ELF-1 (cell line): Measurements from ENCODE around the gene TNS1.

ENCODE experiments used
- DNase-seq: peaks from one replicate; pipeline ENCODE4 v3.0.0-alpha.2; 2016; ENCODE audit warnings: low read depth, low spot score

Gene TNS1

DNA sequence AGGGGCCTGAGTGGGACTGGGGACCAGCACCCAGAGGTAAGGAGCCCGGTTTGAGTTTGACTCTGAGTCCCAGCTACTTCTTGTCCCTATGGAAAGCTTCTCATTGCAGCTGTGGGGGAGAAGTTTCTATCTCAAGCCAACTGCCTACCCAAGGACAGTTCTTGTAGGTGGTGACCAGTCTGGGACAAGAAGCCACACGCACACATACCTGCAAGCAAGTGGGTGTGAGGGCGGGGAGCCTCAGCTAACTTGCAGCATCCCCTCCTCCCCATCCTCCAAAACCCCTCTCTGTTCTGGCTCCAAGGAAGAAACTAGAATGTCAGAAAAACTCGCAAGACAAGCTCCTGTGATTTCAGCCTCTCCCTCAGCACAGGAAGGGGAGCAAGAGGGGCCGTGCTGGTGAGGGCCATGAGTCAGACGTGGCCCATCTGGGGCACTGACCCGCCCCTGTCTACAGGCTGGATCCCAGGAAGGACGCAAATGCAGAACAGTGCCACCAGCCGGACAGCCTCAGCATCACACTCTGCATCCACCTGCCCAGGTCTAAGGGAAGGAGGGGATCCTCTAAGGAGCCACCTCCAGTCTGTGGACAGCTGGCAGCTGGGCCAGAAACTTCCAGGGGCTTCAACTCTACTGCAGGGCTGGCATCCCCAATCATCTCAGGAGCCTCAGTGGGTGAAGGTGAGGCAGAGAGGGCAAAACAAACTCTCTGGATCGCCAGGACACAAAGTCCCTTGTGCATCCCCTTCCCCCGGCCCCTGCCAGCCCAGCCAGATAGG is 103.4 kb downstream of the TNS1 start:
- DNase-seq, result peak; percentile 89

- DNase-seq, result no peak
These were observed 104.7 kb downstream of the TNS1 start for GRCh38 chr2:217897816-217898806.

- DNase-seq, result no peak
These were observed 105.6 kb downstream of the TNS1 start for GRCh38 chr2:217897091-217897715.

- no peak for DNase-seq
These were observed 107.6 kb downstream of the TNS1 start for GRCh38 chr2:217895070-217895635.

GRCh38 chr2:217893440-217893839 is 109.4 kb downstream of the TNS1 start:
- no peak for DNase-seq

DNA sequence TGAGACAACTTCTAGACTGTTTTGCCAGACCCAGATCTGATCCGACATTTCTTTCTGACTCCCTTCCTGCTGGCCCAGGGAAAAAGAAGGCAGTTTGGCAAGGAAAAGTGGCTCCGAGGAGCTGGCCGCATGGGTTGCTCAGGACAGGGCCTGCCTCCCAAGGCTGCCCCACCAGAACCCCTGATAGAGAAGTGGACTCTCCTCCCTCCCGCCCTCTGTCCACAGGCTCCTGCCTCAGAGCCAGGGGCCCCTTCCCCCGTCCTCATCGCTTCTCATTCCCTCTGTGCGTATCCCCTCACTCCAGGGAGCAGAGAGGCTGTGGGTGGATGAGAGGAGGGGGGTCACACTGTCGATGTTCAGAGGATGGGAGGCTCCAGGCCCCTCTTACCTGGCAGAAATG is 110.2 kb downstream of the TNS1 start:
- DNase-seq, result no peak

DNA sequence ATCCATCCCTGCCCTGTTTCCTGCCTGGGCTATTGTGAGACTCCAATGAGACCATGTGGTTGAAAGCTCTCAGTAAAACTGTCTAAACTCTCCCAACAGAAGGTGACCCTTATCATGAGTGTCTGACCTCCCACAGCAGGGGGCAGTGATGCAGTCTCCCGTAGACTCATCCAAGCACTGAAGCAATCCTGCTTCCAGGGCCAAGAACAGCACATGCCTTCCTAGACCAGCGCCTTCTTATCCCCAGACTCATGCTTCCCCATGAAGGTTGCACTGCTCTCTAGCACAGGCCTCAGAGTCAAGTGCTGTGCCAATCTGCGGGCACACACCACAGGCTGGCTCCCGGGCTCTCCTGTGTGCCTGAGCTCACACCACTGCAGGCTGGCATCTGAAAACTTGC is 112.3 kb downstream of the TNS1 start:
- no peak for DNase-seq

DNA sequence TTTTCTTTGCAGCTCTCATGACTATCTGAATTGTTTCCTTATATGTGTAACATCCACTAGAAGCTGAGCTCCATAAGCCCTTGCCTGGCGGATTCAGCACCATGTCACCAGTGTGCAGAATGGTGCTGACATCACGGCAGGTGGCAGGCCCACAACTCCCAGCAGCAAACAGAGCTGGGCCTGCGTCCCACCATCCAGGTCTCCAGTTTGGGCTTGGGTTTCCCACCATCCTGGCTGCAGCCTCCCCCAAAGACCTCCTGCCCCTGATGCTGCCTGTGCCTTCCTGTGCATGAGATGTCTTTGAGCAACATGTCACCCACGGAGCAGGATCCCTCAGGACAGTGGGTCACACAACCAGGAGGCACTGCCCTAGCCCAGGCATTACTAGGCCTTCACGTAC is 113.1 kb downstream of the TNS1 start:
- DNase-seq, result no peak

DNA sequence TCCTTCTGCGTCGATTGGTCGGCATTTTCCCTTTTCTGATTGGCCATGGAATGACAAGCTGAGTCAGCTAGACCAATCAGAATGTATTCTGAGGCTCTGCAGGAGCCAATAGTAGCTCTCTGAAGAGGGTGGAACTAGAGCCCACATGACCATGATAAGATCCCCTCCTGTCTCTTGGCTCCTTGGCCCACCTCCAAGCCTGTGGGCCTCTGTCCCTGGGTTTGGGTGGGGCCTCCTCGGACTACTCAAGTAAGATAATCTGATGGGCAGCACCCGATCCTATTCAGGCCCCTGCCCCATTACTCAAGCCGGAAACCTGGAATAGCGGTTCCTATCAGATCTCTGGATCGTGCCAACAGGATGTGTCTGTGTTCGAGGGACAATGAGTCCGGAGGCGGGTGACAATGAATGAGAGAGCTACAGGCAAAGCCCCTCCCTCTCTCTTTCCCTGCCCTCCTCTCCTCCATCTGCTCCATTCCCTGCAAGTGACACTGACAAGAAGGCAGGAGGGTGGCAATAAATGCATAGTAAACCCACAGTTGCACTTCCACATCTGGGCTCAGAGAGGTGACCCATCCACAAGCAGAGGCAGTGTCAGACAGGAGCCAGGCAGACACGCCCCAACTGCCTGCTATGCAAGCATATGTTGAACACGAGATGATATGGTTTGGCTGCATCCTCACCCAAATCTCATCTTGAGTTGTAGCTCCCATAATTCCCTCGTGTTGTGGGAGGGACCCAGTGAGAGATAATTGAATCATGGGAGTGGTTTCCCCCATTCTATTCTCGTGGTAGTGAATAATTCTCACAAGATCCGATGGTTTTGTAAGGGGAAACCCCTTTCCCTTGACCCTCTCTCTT is 114.7 kb downstream of the TNS1 start:
- no peak for DNase-seq

DNA sequence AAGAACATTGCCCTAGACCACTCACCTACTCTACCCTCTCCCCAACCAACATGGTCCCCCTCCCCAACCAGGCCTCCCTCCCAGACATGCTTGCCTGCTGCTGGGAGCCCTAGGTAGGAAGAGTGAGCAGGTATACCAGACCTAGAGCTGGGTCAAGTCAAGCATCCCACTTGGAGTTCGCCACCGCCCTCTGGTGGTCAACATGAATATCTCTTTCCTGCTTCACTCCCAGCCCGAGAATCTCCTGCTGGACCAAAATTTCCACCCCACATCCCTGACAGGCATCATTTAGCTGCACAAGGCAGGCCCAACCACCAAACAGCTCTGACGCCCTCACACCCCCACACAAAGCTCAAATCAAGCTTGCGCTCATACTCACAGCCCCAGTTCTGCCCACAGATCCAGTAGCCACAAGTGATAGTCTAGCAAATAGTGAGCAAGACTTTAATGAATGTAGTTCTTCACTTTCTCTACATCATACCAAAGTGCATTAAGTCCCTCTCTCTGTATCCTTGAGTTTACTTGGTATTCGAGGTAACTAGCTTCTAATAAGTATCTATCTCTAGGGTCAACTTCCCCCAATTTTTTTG is 116.0 kb downstream of the TNS1 start:
- DNase-seq, result peak; percentile 70

DNA sequence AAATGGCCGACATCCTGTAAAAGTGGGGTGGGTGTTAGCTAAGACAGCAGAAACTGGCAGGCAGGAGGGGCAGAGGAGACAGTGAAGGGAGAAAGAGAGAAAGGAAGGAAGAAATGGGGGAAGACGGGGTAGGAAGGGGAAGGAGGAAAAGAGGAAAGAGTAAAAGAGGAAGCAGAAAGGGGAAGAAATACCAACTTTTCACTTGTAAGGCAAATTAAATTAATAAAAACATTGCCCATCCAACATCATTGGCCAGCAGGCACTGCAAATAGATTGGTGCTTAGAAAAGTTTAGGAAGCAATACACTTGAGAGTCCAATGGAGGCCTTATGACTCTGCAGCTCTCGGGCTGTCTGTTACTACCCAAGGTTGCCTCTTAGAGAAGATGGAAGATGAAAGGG is 116.7 kb downstream of the TNS1 start:
- DNase-seq, result no peak

GRCh38 chr2:217884985-217885384 is 117.8 kb downstream of the TNS1 start:
- DNase-seq, result no peak

GRCh38 chr2:217880891-217881290 is 121.9 kb downstream of the TNS1 start:
- DNase-seq, result no peak

DNA sequence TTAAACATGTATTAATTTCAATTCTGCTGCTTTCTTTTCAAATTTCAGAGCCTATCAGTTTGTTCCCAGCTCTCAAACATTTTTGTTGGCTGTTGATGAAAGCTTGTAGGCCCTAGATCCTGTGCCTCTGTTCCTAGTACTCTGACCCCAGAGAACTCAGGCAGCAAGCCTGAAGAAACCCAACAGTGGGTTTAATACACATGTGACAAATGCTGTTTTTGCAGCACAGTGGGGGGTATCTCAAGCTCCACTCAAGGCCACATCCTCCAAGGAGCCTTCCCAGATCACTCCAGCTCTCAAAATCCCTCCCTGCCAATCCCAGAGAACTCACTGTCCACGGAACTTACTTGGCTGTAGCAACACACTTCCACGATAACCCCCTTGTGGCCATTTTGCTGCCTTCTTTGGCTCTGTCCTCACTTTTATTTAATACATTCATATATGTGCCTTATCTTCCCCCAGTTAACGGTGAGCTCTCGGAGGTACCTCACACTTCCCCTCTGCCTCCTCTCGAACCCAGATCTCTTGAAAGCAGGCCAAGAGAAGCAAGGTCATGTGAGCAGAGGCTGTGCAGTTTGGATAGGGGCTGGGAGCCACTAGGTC is 122.4 kb downstream of the TNS1 start:
- DNase-seq, result no peak

- no peak for DNase-seq
These were observed 123.7 kb downstream of the TNS1 start for GRCh38 chr2:217878915-217879590.

- no peak for DNase-seq
These were observed 124.9 kb downstream of the TNS1 start for GRCh38 chr2:217877866-217878265.

DNA sequence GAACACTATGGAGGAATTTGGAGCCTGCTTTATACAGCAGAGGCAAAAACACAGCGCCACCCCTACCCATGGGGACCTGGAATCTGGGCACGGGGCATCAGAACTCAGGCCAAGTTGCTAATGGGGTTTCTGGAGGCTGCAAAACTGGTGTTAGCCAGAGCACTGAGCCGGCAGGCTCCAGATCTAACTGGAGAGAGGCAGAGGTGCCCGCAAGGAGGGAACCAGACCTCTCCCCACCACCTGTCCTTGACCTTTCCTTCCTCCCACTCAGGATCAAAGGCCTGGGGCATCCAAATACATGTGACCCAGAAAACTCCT is 126.6 kb downstream of the TNS1 start:
- no peak for DNase-seq

- no peak for DNase-seq
These were observed 127.1 kb downstream of the TNS1 start for GRCh38 chr2:217875556-217876252.

- DNase-seq, result no peak
These were observed 127.7 kb downstream of the TNS1 start for GRCh38 chr2:217875138-217875537.
